Esophagus squamous epithelium (tissue), 5 donors: ENCODE measurements around the gene DPYSL5. TPM values are rescaled to one million over a fixed set of nuclear protein-coding genes. Genes with fewer than 3 reads are reported as not detected.

Source experiments
- DNase-seq: peaks from one replicate; lab custom pipeline; 2025; lab: John Stamatoyannopoulos, UW
- H3K27ac ChIP-seq, 4 donors: fragments of 200-600 bp; sonication (generic); one replicate each; pipeline ENCODE4 v1.5.1; 2016 to 2019; ENCODE audit warnings: mild to moderate bottlenecking in 1 of 4
- H3K27me3 ChIP-seq, 4 donors: fragments of 200-600 bp; sonication (generic); 1 replicate in 3 of 4; 2 replicates in 1 of 4; pipeline versions ENCODE4 v1.5.1 to v1.6.0; 2017 to 2021; ENCODE audit warnings: antibody characterized with exemption in 1 of 4
- H3K36me3 ChIP-seq, 3 donors: fragments of 200-600 bp; sonication (generic); one replicate each; pipeline ENCODE4 v1.5.1; 2016 to 2019
- H3K4me1 ChIP-seq, 3 donors: fragments of 200-600 bp; sonication (generic); one replicate each; pipeline ENCODE4 v1.5.1; 2017 to 2019
- H3K4me3 ChIP-seq, 4 donors: fragments of 200-600 bp; sonication (generic); 1 replicate in 3 of 4; 2 replicates in 1 of 4; pipeline ENCODE4 v1.5.1; 2016 to 2019; ENCODE audit warnings: mild to moderate bottlenecking in 2 of 4, moderate library complexity in 1 of 4
- H3K9me3 ChIP-seq, 3 donors: fragments of 200-600 bp; sonication (generic); one replicate each; pipeline ENCODE4 v1.5.1; 2016 to 2019
- CTCF ChIP-seq, 6 experiments: fragments of 450-650 bp in 4 of 6; fragments of 200-600 bp in 2 of 6; sonication (generic) in 2 of 6; IDR thresholded peaks; one replicate each; pipeline ENCODE4 v1.5.1; 2016 to 2019; ENCODE audit warnings: antibody characterized with exemption in 6 of 6, mild to moderate bottlenecking in 4 of 6, moderate library complexity in 4 of 6
- POLR2A ChIP-seq, 4 donors: fragments of 450-650 bp; IDR thresholded peaks; one replicate each; pipeline ENCODE4 v1.6.1; 2017; ENCODE audit warnings: antibody characterized with exemption in 4 of 4, mild to moderate bottlenecking in 4 of 4, moderate library complexity in 3 of 4
- WGBS, 2 donors: methylation state at CpG; one replicate each; pipeline ENCODE4 v1.1.5; 2018; 5-methylcytosine and 5-hydroxymethylcytosine counted together
- intact Hi-C: fragments of 100-400 bp; cut with DNase I; formaldehyde crosslinking; loops from one replicate; pipeline ENCODE4 v1.15.0; 2022
- total RNA-seq, 4 donors: library from RNA; depleted of rRNA; stranded (reverse); fragments of >200 nt; gene quantifications; one replicate each; pipeline ENCODE4 v1.1.0, GENCODE V29; 2016
- donor health status: DM: yes; HTN: yes; CAD: no.

The DPYSL5 gene
- total RNA-seq, 4 donors from 2014 or later: not detected

GRCh38 chr2:26905341-26906198, 57.6 kb downstream of the DPYSL5 start:
- H3K9me3 ChIP-seq: no peaks in the 10 kb centered on the region
- intact Hi-C loops: no loop called here
- H3K27me3 ChIP-seq: peaks cover 0 to 49% (median 0%) of the 10 kb centered on the region in 4 donors
- WGBS, 2 donors: 72 to 75% methylated on average over 10 to 12 of the region's 12 CpGs
- no peaks in the 10 kb centered on the region for H3K36me3 ChIP-seq
- no peak for DNase-seq
- no peak overlapping the region for H3K27ac ChIP-seq
- TF ChIP-seq CTCF (IDR thresholded peaks at IDR 0.05) (no peak), POLR2A (IDR thresholded peaks at IDR 0.05) (no peak)
- no peak overlapping the region for H3K4me3 ChIP-seq
- no peaks in the 10 kb centered on the region for H3K4me1 ChIP-seq

GRCh38 chr2:26907416-26907815, 59.5 kb downstream of the DPYSL5 start:
- intact Hi-C loops: no loop called here
- no peaks in the 10 kb centered on the region for H3K9me3 ChIP-seq

GRCh38 chr2:26910176-26910575, 62.2 kb downstream of the DPYSL5 start:
- Histone ChIP-seq H3K9me3 (no peaks in the 10 kb centered on the region), H3K27me3 (peaks cover 0 to 80% (median 6%) of the 10 kb centered on the region in 4 donors), H3K4me3 (no peak overlapping the region), H3K4me1 (no peaks in the 10 kb centered on the region), H3K27ac (no peak overlapping the region), H3K36me3 (no peaks in the 10 kb centered on the region)
- intact Hi-C loops: no loop called here
- TF ChIP-seq CTCF (IDR thresholded peaks at IDR 0.05): no peak
- TF ChIP-seq POLR2A (IDR thresholded peaks at IDR 0.05): no peak
- 72 to 92% methylated on average over 2 of the region's 2 CpGs for WGBS, 2 donors
- no peak for DNase-seq

More at GRCh38 chr2:26907416-26907815, 59.5 kb downstream of the DPYSL5 start:
- H3K4me1 ChIP-seq: no peaks in the 10 kb centered on the region
- H3K4me3 ChIP-seq: no peak overlapping the region
- H3K27ac ChIP-seq: no peak overlapping the region
- no peaks in the 10 kb centered on the region for H3K36me3 ChIP-seq
- no peak for TF ChIP-seq CTCF (IDR thresholded peaks at IDR 0.05)
- no peak for TF ChIP-seq POLR2A (IDR thresholded peaks at IDR 0.05)
- no peak for DNase-seq
- H3K27me3 ChIP-seq: peaks cover 0 to 67% (median 3%) of the 10 kb centered on the region in 4 donors
- 69% methylated on average over 7 of the region's 7 CpGs for WGBS, 2 donors

- Histone ChIP-seq H3K9me3 (no peaks in the 10 kb centered on the region), H3K4me1 (no peaks in the 10 kb centered on the region), H3K36me3 (no peaks in the 10 kb centered on the region), H3K27me3 (peaks cover 0 to 82% (median 6%) of the 10 kb centered on the region in 4 donors), H3K27ac (no peak overlapping the region), H3K4me3 (no peak overlapping the region)
- intact Hi-C loops: no loop called here
- DNase-seq: no peak
- no peak for TF ChIP-seq CTCF (IDR thresholded peaks at IDR 0.05)
- TF ChIP-seq POLR2A (IDR thresholded peaks at IDR 0.05): no peak
- WGBS, 2 donors: 41% methylated on average over 17 to 19 of the region's 23 CpGs
Measured at GRCh38 chr2:26911911-26912861, 64.3 kb downstream of the DPYSL5 start.
